B cell (primary cell): ENCODE data around the gene EFCAB9. TPM values are rescaled to one million over a fixed set of nuclear protein-coding genes. Genes with fewer than 3 reads are reported as not detected.

ENCODE experiments used
- ATAC-seq: fragments of 200-7000 bp; cut with Tn5 transposase; one replicate; pipeline ENCODE4 v1.10.0; 2021; ENCODE audit warnings: low read depth, mild to moderate bottlenecking, moderate number of reproducible peaks, moderate library complexity
- CTCF ChIA-PET: fragments of 350-600 bp; sonication (Branson Sonifier 250); formaldehyde crosslinking; loops from one replicate; lab custom pipeline; 2021; ENCODE audit warnings: antibody characterized with exemption, inconsistent platforms; lab: Charles Lee
- POLR2A ChIA-PET: fragments of 350-600 bp; sonication (Branson Sonifier 250); formaldehyde crosslinking; loops from one replicate; lab custom pipeline; 2021; ENCODE audit warnings: antibody characterized with exemption; lab: Charles Lee
- DNase-seq: peaks from one replicate; pipeline ENCODE4 v3.0.0; 2013
- H2AFZ ChIP-seq: 2 replicates; pipeline ENCODE4 v1.6.1; 2012; ENCODE audit warnings: mild to moderate bottlenecking, low read depth, low read length; ENCODE audit not compliant: insufficient read depth, poor library complexity, severe bottlenecking
- H3K27ac ChIP-seq, 2 donors: 1 replicate in 1 of 2; 2 replicates in 1 of 2; pipeline ENCODE4 v1.5.1; 2012 to 2013; ENCODE audit warnings: low read length in 2 of 2, mild to moderate bottlenecking in 2 of 2, moderate library complexity in 1 of 2
- H3K27me3 ChIP-seq, 4 experiments: fragments of 200-600 bp in 1 of 4; sonication (generic) in 1 of 4; replicated peaks in 1 of 4; 1 replicate in 2 of 4; 2 replicates in 2 of 4; pipeline versions ENCODE4 v1.6.1 to v1.7.0; 2013 to 2016; ENCODE audit warnings: low read length in 3 of 4, mild to moderate bottlenecking in 2 of 4, mixed read lengths in 1 of 4, moderate library complexity in 1 of 4; ENCODE audit not compliant: insufficient read depth in 4 of 4, control insufficient read depth in 3 of 4; ENCODE audit errors: control extremely low read depth in 1 of 4
- H3K36me3 ChIP-seq, 2 experiments: replicated peaks in 1 of 2; 1 replicate in 1 of 2; 2 replicates in 1 of 2; pipeline versions ENCODE4 v1.6.1 to v1.7.1; 2013; ENCODE audit warnings: low read length in 1 of 2; ENCODE audit not compliant: insufficient read depth in 2 of 2, control insufficient read depth in 1 of 2; ENCODE audit errors: control extremely low read depth in 1 of 2, extremely low read depth in 1 of 2
- H3K4me1 ChIP-seq, 2 donors: fragments of 200-600 bp in 1 of 2; sonication (generic) in 1 of 2; 1 replicate in 1 of 2; 2 replicates in 1 of 2; pipeline versions ENCODE4 v1.5.1 to v1.6.1; 2013 to 2017; ENCODE audit warnings: low read length in 2 of 2; ENCODE audit not compliant: control insufficient read depth in 2 of 2, insufficient read depth in 2 of 2
- H3K4me2 ChIP-seq: replicated peaks from 2 replicates; pipeline ENCODE3; 2012; ENCODE audit warnings: mild to moderate bottlenecking, low read depth, low read length; ENCODE audit not compliant: poor library complexity, severe bottlenecking
- H3K4me3 ChIP-seq, 5 experiments: fragments of 200-600 bp in 1 of 5; sonication (generic) in 1 of 5; 1 replicate in 3 of 5; 2 replicates in 2 of 5; pipeline versions ENCODE4 v1.5.1 to v1.7.0; 2011 to 2016; ENCODE audit warnings: low read length in 4 of 5, mild to moderate bottlenecking in 4 of 5, low read depth in 2 of 5, control low read depth in 1 of 5, moderate library complexity in 1 of 5; ENCODE audit not compliant: insufficient read depth in 1 of 5; ENCODE audit errors: control extremely low read depth in 1 of 5, extremely low read depth in 1 of 5
- H3K79me2 ChIP-seq: fragments of 200-600 bp; sonication (generic); one replicate; pipeline ENCODE4 v1.6.0; 2016; ENCODE audit warnings: low read length; ENCODE audit not compliant: control insufficient read depth, insufficient read depth
- H3K9ac ChIP-seq: fragments of 200-600 bp; sonication (generic); 2 replicates; pipeline ENCODE4 v1.6.1; 2017; ENCODE audit warnings: mild to moderate bottlenecking, low read length, moderate library complexity
- H3K9me3 ChIP-seq, 3 donors: one replicate each; pipeline versions ENCODE4 v1.6.1 to v1.7.1; 2013; ENCODE audit warnings: low read length in 2 of 3; ENCODE audit not compliant: control insufficient read depth in 2 of 3, insufficient read depth in 1 of 3; ENCODE audit errors: control extremely low read depth in 1 of 3
- H4K20me1 ChIP-seq: 2 replicates; pipeline ENCODE4 v1.6.0; 2012; ENCODE audit warnings: mild to moderate bottlenecking, low read length; ENCODE audit not compliant: insufficient read depth, control insufficient read depth, poor library complexity, severe bottlenecking
- H3K27ac Mint-ChIP-seq: one replicate; pipeline ENCODE4 v1.8.0; 2021; ENCODE audit warnings: mixed read lengths
- H3K27me3 Mint-ChIP-seq: one replicate; pipeline ENCODE4 v1.8.0; 2021; ENCODE audit warnings: mixed read lengths
- H3K4me1 Mint-ChIP-seq: one replicate; pipeline ENCODE4 v1.8.0; 2021; ENCODE audit warnings: mixed read lengths
- H3K4me3 Mint-ChIP-seq: one replicate; pipeline ENCODE4 v1.8.0; 2021; ENCODE audit warnings: mixed read lengths
- H3K9me3 Mint-ChIP-seq: one replicate; pipeline ENCODE4 v1.8.0; 2022; ENCODE audit warnings: mixed read lengths; ENCODE audit not compliant: insufficient read depth
- EZH2 ChIP-seq: IDR thresholded peaks from 2 replicates; pipeline ENCODE4 v1.6.1; 2012; ENCODE audit warnings: borderline replicate concordance, low read depth, mild to moderate bottlenecking, moderate library complexity, low read length; ENCODE audit not compliant: insufficient read depth, poor library complexity, severe bottlenecking
- WGBS: methylation state at CpG from one replicate; pipeline ENCODE4 v1.1.5; 2013; ENCODE audit warnings: missing lambda C conversion rate; ENCODE audit not compliant: insufficient coverage; 5-methylcytosine and 5-hydroxymethylcytosine counted together
- intact Hi-C: fragments of 100-400 bp; cut with micrococcal nuclease; formaldehyde crosslinking; loops from one replicate; pipeline ENCODE4 v1.10.0; 2022
- polyA plus RNA-seq: library from polyadenylated mRNA; depleted of rRNA; stranded (reverse); fragments of >200 nt; gene quantifications from 2 replicates; pipeline ENCODE4 v1.2.3, GENCODE V29; 2012
- total RNA-seq, 2 donors: library from RNA; stranded (reverse); fragments of 120-200 nt in 1 of 2; gene quantifications; 1 replicate in 1 of 2; 2 replicates in 1 of 2; pipeline versions ENCODE4 v1.2.3 to v1.2.4, GENCODE V29; 2013 to 2022
- TF ChIP-seq, protein P1 (sequence below): fragments of 200-600 bp; IDR thresholded peaks from one replicate; pipeline ENCODE4 v1.8.0; 2022; ENCODE audit warnings: antibody characterized with exemption, mild to moderate bottlenecking

The EFCAB9 gene
- total and polyA plus RNA-seq, 2 donors (not counting 1 experiment from before 2014, with no cell fraction given), result not detected

DNA sequence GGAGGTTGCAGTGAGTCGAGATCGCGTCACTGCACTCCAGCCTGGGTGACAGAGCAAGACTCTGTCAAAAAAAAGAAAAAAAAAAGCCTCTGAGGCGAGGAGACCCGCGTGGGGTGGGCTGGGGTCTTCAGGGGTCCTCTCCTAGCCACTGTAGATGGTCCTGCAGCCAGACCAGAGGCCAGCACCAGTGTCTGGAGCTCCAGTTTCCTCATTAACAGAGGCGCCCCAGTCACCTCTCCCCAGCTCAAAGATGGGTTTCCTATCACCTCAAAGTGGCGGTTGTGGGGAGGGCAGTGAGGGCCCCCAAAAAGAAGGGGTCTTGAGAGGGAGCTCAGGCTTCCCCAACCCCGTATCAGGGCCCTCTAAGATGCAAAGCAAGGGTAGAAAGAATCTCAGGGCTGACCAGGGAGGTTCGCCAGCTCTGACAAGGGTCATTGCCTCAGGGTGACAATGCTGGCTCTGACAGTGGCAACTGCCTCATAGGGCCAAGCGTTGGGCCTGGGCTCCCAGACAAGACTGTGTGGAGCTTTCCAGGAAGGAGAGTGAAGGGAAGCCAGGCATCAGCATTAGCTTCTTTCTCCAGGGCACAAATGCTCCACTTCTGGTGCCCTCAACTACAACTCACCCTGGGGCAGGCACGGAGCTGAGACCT, 20.9 kb upstream of the EFCAB9 start:
- no peaks in the 10 kb centered on the region for H3K27me3 Mint-ChIP-seq
- peaks cover 68 to 83% of the 10 kb centered on the region in 2 donors for H3K4me1 ChIP-seq
- peak overlapping the region; percentile 89 for H3K27ac Mint-ChIP-seq
- DNase-seq, result no peak
- POLR2A ChIA-PET, result interaction anchor here (0.6 to 7.9 kb wide), 5 partner anchors 13 to 114 kb away, joined by 3 to 95 read pairs (median 3); partner anchors contain the start of gene STK10
- H3K4me2 ChIP-seq, result peak overlapping the region; percentile 79
- WGBS, result 68% methylated on average over 9 of the region's 12 CpGs
- no peak overlapping the region for H3K4me3 ChIP-seq
- peak overlapping the region; percentile 77 for H3K4me3 Mint-ChIP-seq
- H3K9me3 Mint-ChIP-seq, result no peaks in the 10 kb centered on the region
- CTCF ChIA-PET, result interaction anchor here (1.3 to 10.6 kb wide), 7 partner anchors 9 to 261 kb away, joined by 4 to 155 read pairs (median 16); partner anchors contain the start of gene STK10
- no peaks in the 10 kb centered on the region for H3K9me3 ChIP-seq
- H3K4me1 Mint-ChIP-seq, result peaks cover 88% of the 10 kb centered on the region
- H3K27me3 ChIP-seq, result no peaks in the 10 kb centered on the region
- no peak for ATAC-seq
- intact Hi-C loops, result no loop called here
- peak overlapping the region; percentile 68 to 98 for H3K27ac ChIP-seq
- TF ChIP-seq EZH2, result no peak
- peaks cover 0 to 47% of the 10 kb centered on the region in 2 experiments for H3K36me3 ChIP-seq
- no peak overlapping the region for H2AFZ ChIP-seq
- H3K9ac ChIP-seq, result peak overlapping the region; percentile 72
- peaks cover 60% of the 10 kb centered on the region for H4K20me1 ChIP-seq
- H3K79me2 ChIP-seq, result peaks cover 100% of the 10 kb centered on the region

DNA sequence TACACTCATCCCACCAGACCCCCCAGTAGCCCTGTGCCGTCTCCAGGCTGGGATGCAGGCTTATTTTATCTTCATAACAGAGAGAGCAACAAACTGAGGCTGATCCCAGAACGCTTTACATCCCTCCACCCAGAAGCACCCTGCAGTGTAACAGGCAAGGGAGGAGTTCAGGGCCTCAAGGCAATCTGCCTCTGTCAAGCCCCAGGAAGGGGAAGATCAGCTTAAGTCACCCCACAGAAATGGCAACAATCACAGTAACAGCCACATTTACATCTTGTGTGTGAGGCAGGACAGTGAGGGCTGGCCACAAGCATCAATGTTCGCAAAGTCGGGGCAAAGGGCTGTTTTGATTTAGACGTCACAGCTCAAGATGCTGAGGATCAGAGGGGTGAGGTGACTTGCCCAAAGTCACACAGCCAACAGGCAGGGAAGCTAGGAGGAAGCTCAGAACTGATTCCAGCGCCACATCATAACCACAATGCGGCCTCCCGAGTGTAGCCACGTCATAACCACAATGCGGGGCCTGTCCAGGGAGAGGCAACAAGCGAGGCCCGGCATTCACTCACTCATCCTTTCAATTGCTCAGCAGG, 20.3 kb upstream of the EFCAB9 start:
- ChIA-PET CTCF (interaction anchor here (1.3 to 10.6 kb wide), 9 partner anchors 10 to 262 kb away, joined by 3 to 155 read pairs (median 12); partner anchors contain the start of gene STK10), POLR2A (interaction anchor here (0.6 to 7.9 kb wide), 7 partner anchors 13 to 115 kb away, joined by 3 to 95 read pairs (median 3); partner anchors contain the start of genes EFCAB9 and STK10)
- Histone ChIP-seq H3K36me3 (peaks cover 0 to 41% of the 10 kb centered on the region in 2 experiments), H2AFZ (no peak overlapping the region), H3K4me1 (peaks cover 75 to 84% of the 10 kb centered on the region in 2 donors), H3K27ac (peak overlapping the region; percentile 68 to 98), H3K4me3 (no peak overlapping the region), H4K20me1 (peaks cover 54% of the 10 kb centered on the region), H3K9me3 (no peaks in the 10 kb centered on the region), H3K4me2 (peak overlapping the region; percentile 79), H3K9ac (peak overlapping the region; percentile 72), H3K79me2 (peaks cover 100% of the 10 kb centered on the region), H3K27me3 (no peaks in the 10 kb centered on the region)
- intact Hi-C loops, result no loop called here
- no peak for TF ChIP-seq EZH2
- TF ChIP-seq, protein P1, sequence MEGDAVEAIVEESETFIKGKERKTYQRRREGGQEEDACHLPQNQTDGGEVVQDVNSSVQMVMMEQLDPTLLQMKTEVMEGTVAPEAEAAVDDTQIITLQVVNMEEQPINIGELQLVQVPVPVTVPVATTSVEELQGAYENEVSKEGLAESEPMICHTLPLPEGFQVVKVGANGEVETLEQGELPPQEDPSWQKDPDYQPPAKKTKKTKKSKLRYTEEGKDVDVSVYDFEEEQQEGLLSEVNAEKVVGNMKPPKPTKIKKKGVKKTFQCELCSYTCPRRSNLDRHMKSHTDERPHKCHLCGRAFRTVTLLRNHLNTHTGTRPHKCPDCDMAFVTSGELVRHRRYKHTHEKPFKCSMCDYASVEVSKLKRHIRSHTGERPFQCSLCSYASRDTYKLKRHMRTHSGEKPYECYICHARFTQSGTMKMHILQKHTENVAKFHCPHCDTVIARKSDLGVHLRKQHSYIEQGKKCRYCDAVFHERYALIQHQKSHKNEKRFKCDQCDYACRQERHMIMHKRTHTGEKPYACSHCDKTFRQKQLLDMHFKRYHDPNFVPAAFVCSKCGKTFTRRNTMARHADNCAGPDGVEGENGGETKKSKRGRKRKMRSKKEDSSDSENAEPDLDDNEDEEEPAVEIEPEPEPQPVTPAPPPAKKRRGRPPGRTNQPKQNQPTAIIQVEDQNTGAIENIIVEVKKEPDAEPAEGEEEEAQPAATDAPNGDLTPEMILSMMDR, result no peak
- Mint-ChIP-seq H3K4me3 (peak overlapping the region; percentile 77), H3K9me3 (no peaks in the 10 kb centered on the region), H3K4me1 (peaks cover 88% of the 10 kb centered on the region), H3K27me3 (no peaks in the 10 kb centered on the region), H3K27ac (peak overlapping the region; percentile 89)
- WGBS, result 69% methylated on average over 4 of the region's 12 CpGs
- no peak for DNase-seq
- no peak for ATAC-seq
